ENCODE results near the gene KRTAP4-8. TPM values are rescaled to one million over a fixed set of nuclear protein-coding genes. Genes with fewer than 3 reads are reported as not detected.
A peak's percentile ranks its signal among the peaks of the same experiment; 100 is the strongest.

KRTAP4-8 gene
- total RNA-seq, 1 experiment from 2014 or later: not detected

DNA sequence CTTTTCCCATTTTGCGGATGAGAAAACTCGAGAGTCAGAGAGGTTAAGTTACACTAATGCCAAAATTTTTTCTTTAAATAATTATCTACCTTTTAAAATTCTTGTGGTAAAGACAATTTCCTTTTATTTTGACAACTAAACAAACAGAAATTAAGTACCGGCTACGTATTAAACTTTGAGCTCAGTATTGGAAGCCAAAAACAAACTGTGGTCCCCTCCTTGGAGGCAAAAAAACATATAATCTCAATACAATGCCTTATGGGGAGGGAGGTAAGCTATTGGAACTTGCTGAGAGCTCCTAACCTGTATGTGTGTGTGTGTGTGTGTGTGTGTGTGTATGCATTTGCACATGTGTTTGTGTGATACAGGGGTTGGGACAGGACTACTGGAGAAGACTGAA, 34.5 kb downstream of the KRTAP4-8 start (continued):
- TF ChIP-seq IRF2 (CRISPR knock-in tag; IDR thresholded peaks at IDR 0.05; ENCODE audit: borderline replicate concordance, low read depth): no peak

DNA sequence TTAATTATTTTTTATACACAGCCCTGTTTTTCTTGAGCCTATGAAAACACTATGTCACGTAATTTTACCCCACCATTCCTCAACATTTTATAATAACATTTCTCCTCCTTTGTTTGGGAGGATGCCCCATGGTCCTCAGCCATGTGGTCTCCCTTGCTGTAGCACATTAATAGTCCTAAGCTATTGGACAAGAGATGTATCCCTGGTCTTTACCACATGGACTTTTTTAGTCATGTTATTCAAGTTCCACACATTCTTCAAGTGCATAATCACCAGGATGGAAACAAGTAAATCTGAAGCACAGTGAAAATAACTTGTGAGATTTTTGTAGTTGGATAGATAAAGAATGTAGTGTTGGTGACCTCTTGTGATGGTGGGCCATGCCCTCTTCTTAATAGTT, 36.0 kb downstream of the KRTAP4-8 start:
- peaks cover 17% of the 10 kb centered on the region for H3K4me1 Mint-ChIP-seq
- H3K27ac Mint-ChIP-seq: no peak overlapping the region
- peaks cover 8% of the 10 kb centered on the region for H3K9me3 Mint-ChIP-seq
- TF ChIP-seq ATF3 (CRISPR knock-in tag; conservative IDR thresholded peaks at IDR 0.05) (no peak), NFYB (CRISPR knock-in tag; conservative IDR thresholded peaks at IDR 0.05; ENCODE audit: low read depth) (no peak), NFE2L1 (CRISPR knock-in tag; IDR thresholded peaks at IDR 0.05) (no peak), ZNF423 (CRISPR knock-in tag; IDR thresholded peaks at IDR 0.05) (no peak), FOXP1 (CRISPR knock-in tag; IDR thresholded peaks at IDR 0.05; ENCODE audit: borderline replicate concordance) (no peak), TEAD4 (CRISPR knock-in tag; IDR thresholded peaks at IDR 0.05) (no peak), ETV6 (CRISPR knock-in tag; IDR thresholded peaks at IDR 0.05) (no peak)
- TF ChIP-seq, protein P1, sequence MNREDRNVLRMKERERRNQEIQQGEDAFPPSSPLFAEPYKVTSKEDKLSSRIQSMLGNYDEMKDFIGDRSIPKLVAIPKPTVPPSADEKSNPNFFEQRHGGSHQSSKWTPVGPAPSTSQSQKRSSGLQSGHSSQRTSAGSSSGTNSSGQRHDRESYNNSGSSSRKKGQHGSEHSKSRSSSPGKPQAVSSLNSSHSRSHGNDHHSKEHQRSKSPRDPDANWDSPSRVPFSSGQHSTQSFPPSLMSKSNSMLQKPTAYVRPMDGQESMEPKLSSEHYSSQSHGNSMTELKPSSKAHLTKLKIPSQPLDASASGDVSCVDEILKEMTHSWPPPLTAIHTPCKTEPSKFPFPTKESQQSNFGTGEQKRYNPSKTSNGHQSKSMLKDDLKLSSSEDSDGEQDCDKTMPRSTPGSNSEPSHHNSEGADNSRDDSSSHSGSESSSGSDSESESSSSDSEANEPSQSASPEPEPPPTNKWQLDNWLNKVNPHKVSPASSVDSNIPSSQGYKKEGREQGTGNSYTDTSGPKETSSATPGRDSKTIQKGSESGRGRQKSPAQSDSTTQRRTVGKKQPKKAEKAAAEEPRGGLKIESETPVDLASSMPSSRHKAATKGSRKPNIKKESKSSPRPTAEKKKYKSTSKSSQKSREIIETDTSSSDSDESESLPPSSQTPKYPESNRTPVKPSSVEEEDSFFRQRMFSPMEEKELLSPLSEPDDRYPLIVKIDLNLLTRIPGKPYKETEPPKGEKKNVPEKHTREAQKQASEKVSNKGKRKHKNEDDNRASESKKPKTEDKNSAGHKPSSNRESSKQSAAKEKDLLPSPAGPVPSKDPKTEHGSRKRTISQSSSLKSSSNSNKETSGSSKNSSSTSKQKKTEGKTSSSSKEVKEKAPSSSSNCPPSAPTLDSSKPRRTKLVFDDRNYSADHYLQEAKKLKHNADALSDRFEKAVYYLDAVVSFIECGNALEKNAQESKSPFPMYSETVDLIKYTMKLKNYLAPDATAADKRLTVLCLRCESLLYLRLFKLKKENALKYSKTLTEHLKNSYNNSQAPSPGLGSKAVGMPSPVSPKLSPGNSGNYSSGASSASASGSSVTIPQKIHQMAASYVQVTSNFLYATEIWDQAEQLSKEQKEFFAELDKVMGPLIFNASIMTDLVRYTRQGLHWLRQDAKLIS (CRISPR knock-in tag; IDR thresholded peaks at IDR 0.05; ENCODE audit: borderline replicate concordance): no peak
- TF ChIP-seq, protein P2, sequence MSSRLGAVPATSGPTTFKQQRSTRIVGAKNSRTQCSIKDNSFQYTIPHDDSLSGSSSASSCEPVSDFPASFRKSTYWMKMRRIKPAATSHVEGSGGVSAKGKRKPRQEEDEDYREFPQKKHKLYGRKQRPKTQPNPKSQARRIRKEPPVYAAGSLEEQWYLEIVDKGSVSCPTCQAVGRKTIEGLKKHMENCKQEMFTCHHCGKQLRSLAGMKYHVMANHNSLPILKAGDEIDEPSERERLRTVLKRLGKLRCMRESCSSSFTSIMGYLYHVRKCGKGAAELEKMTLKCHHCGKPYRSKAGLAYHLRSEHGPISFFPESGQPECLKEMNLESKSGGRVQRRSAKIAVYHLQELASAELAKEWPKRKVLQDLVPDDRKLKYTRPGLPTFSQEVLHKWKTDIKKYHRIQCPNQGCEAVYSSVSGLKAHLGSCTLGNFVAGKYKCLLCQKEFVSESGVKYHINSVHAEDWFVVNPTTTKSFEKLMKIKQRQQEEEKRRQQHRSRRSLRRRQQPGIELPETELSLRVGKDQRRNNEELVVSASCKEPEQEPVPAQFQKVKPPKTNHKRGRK (CRISPR knock-in tag; IDR thresholded peaks at IDR 0.05; ENCODE audit: borderline replicate concordance): no peak
- TF ChIP-seq, protein P3, sequence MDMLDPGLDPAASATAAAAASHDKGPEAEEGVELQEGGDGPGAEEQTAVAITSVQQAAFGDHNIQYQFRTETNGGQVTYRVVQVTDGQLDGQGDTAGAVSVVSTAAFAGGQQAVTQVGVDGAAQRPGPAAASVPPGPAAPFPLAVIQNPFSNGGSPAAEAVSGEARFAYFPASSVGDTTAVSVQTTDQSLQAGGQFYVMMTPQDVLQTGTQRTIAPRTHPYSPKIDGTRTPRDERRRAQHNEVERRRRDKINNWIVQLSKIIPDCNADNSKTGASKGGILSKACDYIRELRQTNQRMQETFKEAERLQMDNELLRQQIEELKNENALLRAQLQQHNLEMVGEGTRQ (CRISPR knock-in tag; IDR thresholded peaks at IDR 0.05): no peak
- no peak for DNase-seq (ENCODE audit: low spot score)
- POLR2A ChIA-PET: no interaction called here
- no peak overlapping the region for H3K4me3 Mint-ChIP-seq
- CTCF ChIA-PET: no interaction called here
- H3K27me3 Mint-ChIP-seq (ENCODE audit: low read depth): no peaks in the 10 kb centered on the region
- no peak for ATAC-seq
- peaks cover 4% of the 10 kb centered on the region; the same call in 1 of the 2 replicates for H3K36me3 Mint-ChIP-seq

DNA sequence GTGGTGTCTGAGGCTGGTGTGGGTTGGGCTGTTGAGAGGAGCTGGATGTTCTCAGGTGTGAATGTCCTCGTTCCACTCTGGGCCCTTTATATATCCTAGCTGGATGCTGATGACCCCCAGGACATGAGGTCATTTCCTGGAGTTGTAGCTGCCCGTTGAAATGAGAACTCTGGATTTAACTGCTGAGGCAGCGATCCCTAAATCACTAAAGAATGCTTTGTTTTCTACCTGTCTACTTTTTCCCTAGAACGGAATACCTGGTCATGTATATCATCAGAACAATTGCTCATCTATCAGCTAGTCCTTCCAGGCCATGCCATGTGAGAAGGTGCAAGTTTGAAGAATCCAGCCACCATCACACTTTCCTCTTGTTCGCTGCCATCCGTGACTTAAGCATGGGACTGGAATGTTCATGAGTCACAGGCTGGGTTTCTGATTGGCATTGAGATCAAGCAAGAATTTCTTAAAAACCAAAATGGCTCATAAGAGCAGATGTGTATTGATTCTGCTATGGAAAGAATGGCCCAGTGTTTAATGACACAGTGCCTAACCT, 37.8 kb downstream of the KRTAP4-8 start, which contains the start of gene KRTAP2-3:
TSS of gene KRTAP2-3 (minus strand) at position 63 of the 553 bp plus-strand sequence. CDS start 64 bp downstream, outside the sequence.
- H3K4me3 Mint-ChIP-seq: no peak within 1 kb of the TSS
- peak; percentile 16; the same call in 1 of the 2 replicates for ATAC-seq
- CTCF ChIA-PET: interaction anchor here (1.1 kb wide), 1 partner anchor 21 kb away, joined by 3 read pairs; no protein-coding TSS in a partner anchor

More for the DNA sequence above, 37.8 kb downstream of the KRTAP4-8 start, which contains the start of gene KRTAP2-3:
- H3K27ac Mint-ChIP-seq: peak within 1 kb of the TSS; percentile 60; the same call in 1 of the 2 replicates
- H3K4me1 Mint-ChIP-seq: peaks cover 13% of the 10 kb centered on the region
- POLR2A ChIA-PET: no interaction called here
- peaks cover 8% of the 10 kb centered on the region for H3K9me3 Mint-ChIP-seq
- no peaks in the 10 kb centered on the region for H3K27me3 Mint-ChIP-seq (ENCODE audit: low read depth)
- H3K36me3 Mint-ChIP-seq: peaks cover 4% of the 10 kb centered on the region; the same call in 1 of the 2 replicates
- TF ChIP-seq NFE2L1 (CRISPR knock-in tag; IDR thresholded peaks at IDR 0.05) (no peak), E2F1 (CRISPR knock-in tag; IDR thresholded peaks at IDR 0.05) (no peak), FOXP4 (CRISPR knock-in tag; IDR thresholded peaks at IDR 0.05) (no peak), FOXJ3 (CRISPR knock-in tag; IDR thresholded peaks at IDR 0.05; ENCODE audit: borderline replicate concordance) (no peak)
- TF ChIP-seq, protein P4, sequence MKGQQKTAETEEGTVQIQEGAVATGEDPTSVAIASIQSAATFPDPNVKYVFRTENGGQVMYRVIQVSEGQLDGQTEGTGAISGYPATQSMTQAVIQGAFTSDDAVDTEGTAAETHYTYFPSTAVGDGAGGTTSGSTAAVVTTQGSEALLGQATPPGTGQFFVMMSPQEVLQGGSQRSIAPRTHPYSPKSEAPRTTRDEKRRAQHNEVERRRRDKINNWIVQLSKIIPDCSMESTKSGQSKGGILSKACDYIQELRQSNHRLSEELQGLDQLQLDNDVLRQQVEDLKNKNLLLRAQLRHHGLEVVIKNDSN (CRISPR knock-in tag; IDR thresholded peaks at IDR 0.05): no peak
- TF ChIP-seq, protein P5, sequence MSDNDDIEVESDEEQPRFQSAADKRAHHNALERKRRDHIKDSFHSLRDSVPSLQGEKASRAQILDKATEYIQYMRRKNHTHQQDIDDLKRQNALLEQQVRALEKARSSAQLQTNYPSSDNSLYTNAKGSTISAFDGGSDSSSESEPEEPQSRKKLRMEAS (CRISPR knock-in tag; IDR thresholded peaks at IDR 0.05): no peak
- DNase-seq (ENCODE audit: low spot score): no peak
